ENCODE results near the gene TDRD3.

The TDRD3 gene

DNA sequence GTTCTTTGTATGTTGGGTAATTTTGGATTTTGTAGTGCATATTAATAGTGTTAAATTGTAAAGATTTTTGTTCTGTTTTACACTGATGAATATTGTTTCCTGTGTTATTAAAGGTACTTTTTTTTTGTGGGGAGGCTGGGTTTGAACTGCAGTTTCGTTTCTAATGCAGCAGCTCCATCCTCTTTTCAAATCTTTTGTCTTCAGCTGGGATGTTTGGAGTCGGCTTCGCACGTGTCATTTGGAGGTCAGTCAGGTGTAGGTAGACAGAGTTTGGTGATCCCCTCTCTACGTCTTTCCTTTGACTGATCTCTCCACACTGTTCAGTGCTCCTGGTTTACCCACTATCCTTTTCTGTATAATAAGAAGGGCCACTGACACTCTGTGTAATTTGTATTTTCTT is 30.3 kb downstream of the TDRD3 start:
- H3K4me3 ChIP-seq (ENCODE audit: low read depth, low read length, poor library complexity, severe bottlenecking): no peak overlapping the region
- H3K9me2 ChIP-seq (ENCODE audit: low read depth, low read length): no peaks in the 10 kb centered on the region
- H3K36me3 ChIP-seq (ENCODE audit: insufficient read depth, low read length): no peaks in the 10 kb centered on the region
- no peaks in the 10 kb centered on the region for H4K20me1 ChIP-seq (ENCODE audit: insufficient read depth, low read length)
- H3K79me2 ChIP-seq (ENCODE audit: insufficient read depth, low read length): no peaks in the 10 kb centered on the region
- TF ChIP-seq EZH2 (IDR thresholded peaks at IDR 0.05; ENCODE audit: borderline replicate concordance, low read length) (no peak), CTCF (IDR thresholded peaks at IDR 0.05; ENCODE audit: low read length) (no peak)
- H3K4me1 ChIP-seq (ENCODE audit: insufficient read depth, low read length, severe bottlenecking): no peaks in the 10 kb centered on the region
- no peaks in the 10 kb centered on the region for H3K9me3 ChIP-seq (ENCODE audit: low read length)
- no peak overlapping the region for H3K9ac ChIP-seq (ENCODE audit: low read length)
- no peak overlapping the region for H2AFZ ChIP-seq (ENCODE audit: low read length)
- no peak overlapping the region for H3K27ac ChIP-seq (ENCODE audit: low read depth, low read length, poor library complexity, severe bottlenecking)
- no peak overlapping the region for H3K4me2 ChIP-seq (ENCODE audit: low read length)
- no peaks in the 10 kb centered on the region for H3F3A ChIP-seq (ENCODE audit: insufficient read depth, low read length)
- H3K27me3 ChIP-seq (ENCODE audit: insufficient read depth, low read length): no peaks in the 10 kb centered on the region

DNA sequence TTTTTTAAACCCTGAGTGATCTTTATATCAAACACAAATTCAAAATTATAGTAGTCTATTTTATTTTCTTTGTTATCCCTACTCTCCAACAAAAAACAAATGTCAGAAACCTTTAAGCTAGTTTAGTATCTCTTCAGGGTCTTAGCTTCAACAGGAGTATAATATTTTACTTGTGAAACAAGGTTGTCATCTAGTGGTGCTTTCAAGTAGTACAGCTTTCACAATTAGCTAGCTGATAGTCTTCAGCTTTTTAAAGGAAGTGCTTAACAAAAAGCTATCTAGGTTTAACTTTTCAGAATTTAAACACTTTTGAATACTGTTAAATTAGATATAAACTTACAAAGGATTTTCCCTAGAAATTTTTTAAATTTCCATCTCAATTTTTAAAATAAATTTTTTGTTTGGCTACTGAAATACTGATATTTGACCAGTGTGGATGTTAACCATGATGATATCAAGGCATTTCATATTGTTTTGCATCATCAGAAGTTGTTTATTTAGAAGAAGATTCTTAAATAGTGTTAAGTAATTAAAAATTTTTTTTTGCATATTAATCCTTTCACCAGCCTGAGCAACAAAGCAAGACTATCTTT is 34.2 kb downstream of the TDRD3 start:
- H2AFZ ChIP-seq (ENCODE audit: low read length): no peak overlapping the region
- no peaks in the 10 kb centered on the region for H3K36me3 ChIP-seq (ENCODE audit: insufficient read depth, low read length)
- H4K20me1 ChIP-seq (ENCODE audit: insufficient read depth, low read length): no peaks in the 10 kb centered on the region
- no peaks in the 10 kb centered on the region for H3K4me1 ChIP-seq (ENCODE audit: insufficient read depth, low read length, severe bottlenecking)
- TF ChIP-seq CTCF (IDR thresholded peaks at IDR 0.05; ENCODE audit: low read length) (peak; percentile 84), EZH2 (IDR thresholded peaks at IDR 0.05; ENCODE audit: borderline replicate concordance, low read length) (no peak)
- H3K4me3 ChIP-seq (ENCODE audit: low read depth, low read length, poor library complexity, severe bottlenecking): no peak overlapping the region
- no peak overlapping the region for H3K4me2 ChIP-seq (ENCODE audit: low read length)
- no peaks in the 10 kb centered on the region for H3K79me2 ChIP-seq (ENCODE audit: insufficient read depth, low read length)
- H3F3A ChIP-seq (ENCODE audit: insufficient read depth, low read length): no peaks in the 10 kb centered on the region
- no peaks in the 10 kb centered on the region for H3K9me3 ChIP-seq (ENCODE audit: low read length)
- H3K27ac ChIP-seq (ENCODE audit: low read depth, low read length, poor library complexity, severe bottlenecking): no peak overlapping the region
- no peaks in the 10 kb centered on the region for H3K27me3 ChIP-seq (ENCODE audit: insufficient read depth, low read length)
- no peak overlapping the region for H3K9ac ChIP-seq (ENCODE audit: low read length)
- no peaks in the 10 kb centered on the region for H3K9me2 ChIP-seq (ENCODE audit: low read depth, low read length)

- Histone ChIP-seq H3K79me2 (ENCODE audit: insufficient read depth, low read length) (no peaks in the 10 kb centered on the region), H3K9me2 (ENCODE audit: low read depth, low read length) (no peaks in the 10 kb centered on the region), H3K4me1 (ENCODE audit: insufficient read depth, low read length, severe bottlenecking) (no peaks in the 10 kb centered on the region), H3K9ac (ENCODE audit: low read length) (no peak overlapping the region), H2AFZ (ENCODE audit: low read length) (no peak overlapping the region), H3K4me3 (ENCODE audit: low read depth, low read length, poor library complexity, severe bottlenecking) (no peak overlapping the region), H3F3A (ENCODE audit: insufficient read depth, low read length) (no peaks in the 10 kb centered on the region), H3K27me3 (ENCODE audit: insufficient read depth, low read length) (no peaks in the 10 kb centered on the region), H4K20me1 (ENCODE audit: insufficient read depth, low read length) (no peaks in the 10 kb centered on the region), H3K4me2 (ENCODE audit: low read length) (no peak overlapping the region), H3K27ac (ENCODE audit: low read depth, low read length, poor library complexity, severe bottlenecking) (no peak overlapping the region), H3K9me3 (ENCODE audit: low read length) (no peaks in the 10 kb centered on the region; the same call in 1 of the 2 replicates), H3K36me3 (ENCODE audit: insufficient read depth, low read length) (no peaks in the 10 kb centered on the region)
- no peak for TF ChIP-seq CTCF (IDR thresholded peaks at IDR 0.05; ENCODE audit: low read length)
- TF ChIP-seq EZH2 (IDR thresholded peaks at IDR 0.05; ENCODE audit: borderline replicate concordance, low read length): no peak
These were observed 36.5 kb downstream of the TDRD3 start for GRCh38 chr13:60433505-60433904.

Measured in OCI-LY1 (cell line).